GM18867 (cell line): ENCODE results near the gene SGSM1.
"Not testable (repeated sequence)": the region's sequence is repeated elsewhere in the genome, so short reads cannot be mapped to it uniquely, and the experiment has no call there.

Experiments used
- ATAC-seq: cut with Tn5 transposase; IDR thresholded peaks from one replicate; pipeline ENCODE4 v1.9.1; 2021; ENCODE audit warnings: mild to moderate bottlenecking, moderate library complexity; ENCODE audit not compliant: unreplicated experiment

The SGSM1 gene

GRCh38 chr22:24887260-24887659 lies 81.2 kb downstream of the SGSM1 start:
- ATAC-seq = no peak

GRCh38 chr22:24893341-24894070 lies 87.5 kb downstream of the SGSM1 start:
- no peak for ATAC-seq

- no peak for ATAC-seq
These were observed 88.4 kb downstream of the SGSM1 start for GRCh38 chr22:24894220-24894975.

- no peak for ATAC-seq
These were observed 89.0 kb downstream of the SGSM1 start for GRCh38 chr22:24894998-24895397.

- ATAC-seq = no peak
These were observed 95.4 kb downstream of the SGSM1 start for GRCh38 chr22:24901448-24901847.

- ATAC-seq = no peak
These were observed 99.9 kb downstream of the SGSM1 start for GRCh38 chr22:24905909-24906308.

GRCh38 chr22:24907101-24907500 lies 101.1 kb downstream of the SGSM1 start:
- not testable (repeated sequence) for ATAC-seq

GRCh38 chr22:24920029-24920428 lies 114.0 kb downstream of the SGSM1 start:
- ATAC-seq = no peak

- no peak for ATAC-seq
These were observed 119.8 kb downstream of the SGSM1 start for GRCh38 chr22:24925586-24926427.

- no peak for ATAC-seq
These were observed 120.4 kb downstream of the SGSM1 start for GRCh38 chr22:24926428-24926725.

- no peak for ATAC-seq
These were observed 121.0 kb downstream of the SGSM1 start for GRCh38 chr22:24926849-24927579.

GRCh38 chr22:24928322-24928721 lies 122.3 kb downstream of the SGSM1 start:
- ATAC-seq = no peak

GRCh38 chr22:24930678-24931077 lies 124.7 kb downstream of the SGSM1 start:
- ATAC-seq = no peak

- no peak for ATAC-seq
These were observed 129.9 kb downstream of the SGSM1 start for GRCh38 chr22:24935771-24936483.

GRCh38 chr22:24937114-24937513 lies 131.1 kb downstream of the SGSM1 start:
- no peak for ATAC-seq

- no peak for ATAC-seq
These were observed 132.8 kb downstream of the SGSM1 start for GRCh38 chr22:24938741-24939341.

GRCh38 chr22:24942301-24942700 lies 136.3 kb downstream of the SGSM1 start:
- ATAC-seq = no peak

GRCh38 chr22:24944217-24944937 lies 138.4 kb downstream of the SGSM1 start:
- ATAC-seq = no peak

GRCh38 chr22:24945430-24945829 lies 139.4 kb downstream of the SGSM1 start:
- ATAC-seq = no peak
